SK-N-MC (cell line): Measurements from ENCODE around the gene PLEKHG4B.

Source experiments
- DNase-seq: peaks from one replicate; pipeline ENCODE4 v3.0.0-alpha.2; 2011; ENCODE audit warnings: low read depth, low spot score
- H3K27ac ChIP-seq: fragments of 200-600 bp; sonication (generic); 2 replicates; pipeline ENCODE4 v1.5.1; 2016; ENCODE audit warnings: mixed run types
- H3K36me3 ChIP-seq: fragments of 200-600 bp; sonication (generic); 2 replicates; pipeline ENCODE4 v1.6.1; 2017; ENCODE audit warnings: antibody characterized with exemption, low read length, mixed read lengths; ENCODE audit not compliant: insufficient read depth
- H3K4me3 ChIP-seq: fragments of 200-600 bp; sonication (generic); 2 replicates; pipeline ENCODE4 v1.5.1; 2016
- H3K9ac ChIP-seq: fragments of 200-600 bp; sonication (generic); 2 replicates; pipeline ENCODE4 v1.8.0; 2017; ENCODE audit warnings: mixed run types, mixed read lengths; ENCODE audit not compliant: insufficient read length
- H3K9me3 ChIP-seq: fragments of 200-600 bp; sonication (generic); 2 replicates; pipeline ENCODE4 v1.6.1; 2017; ENCODE audit warnings: low read depth, mild to moderate bottlenecking, antibody characterized with exemption, low read length, moderate library complexity, mixed read lengths
- EZH2 ChIP-seq: fragments of 200-600 bp; sonication (generic); IDR thresholded peaks from one replicate; pipeline ENCODE4 v1.6.1; 2017; ENCODE audit warnings: antibody characterized with exemption
- FOXP2 ChIP-seq: optimal IDR thresholded peaks from 2 replicates; pipeline ENCODE3; 2011; ENCODE audit warnings: mild to moderate bottlenecking, moderate library complexity; ENCODE audit not compliant: insufficient read depth; ENCODE audit errors: extremely low read length, control extremely low read depth
- POLR2AphosphoS5 ChIP-seq: IDR thresholded peaks from 2 replicates; pipeline ENCODE4 v1.6.1; 2012; ENCODE audit warnings: mild to moderate bottlenecking, low read depth, low read length, borderline replicate concordance

Gene PLEKHG4B

GRCh38 chr5:186091-187041 lies 94.4 kb downstream of the PLEKHG4B start:
- Histone ChIP-seq H3K9me3 (no peaks in the 10 kb centered on the region), H3K36me3 (no peaks in the 10 kb centered on the region), H3K4me3 (no peak overlapping the region), H3K9ac (no peak overlapping the region), H3K27ac (no peak overlapping the region)
- no peak for DNase-seq
- TF ChIP-seq EZH2 (no peak), FOXP2 (no peak), POLR2AphosphoS5 (no peak)

GRCh38 chr5:187042-187431 lies 95.1 kb downstream of the PLEKHG4B start:
- H3K9me3 ChIP-seq = no peaks in the 10 kb centered on the region
- no peak for DNase-seq
- no peak overlapping the region for H3K4me3 ChIP-seq
- TF ChIP-seq POLR2AphosphoS5 (no peak), FOXP2 (no peak), EZH2 (no peak)
- H3K36me3 ChIP-seq = no peaks in the 10 kb centered on the region
- H3K9ac ChIP-seq = no peak overlapping the region
- no peak overlapping the region for H3K27ac ChIP-seq

- TF ChIP-seq POLR2AphosphoS5 = no peak
- no peak for TF ChIP-seq EZH2
- no peak for TF ChIP-seq FOXP2
- Histone ChIP-seq H3K27ac (no peak overlapping the region), H3K9ac (no peak overlapping the region), H3K9me3 (no peaks in the 10 kb centered on the region), H3K4me3 (no peak overlapping the region; the same call in 1 of the 2 replicates), H3K36me3 (no peaks in the 10 kb centered on the region)
- DNase-seq = no peak
Observed at GRCh38 chr5:187617-188451, 95.9 kb downstream of the PLEKHG4B start.

- Histone ChIP-seq H3K4me3 (peak overlapping the region; percentile 7; the same call in 1 of the 2 replicates), H3K27ac (no peak overlapping the region), H3K9ac (no peak overlapping the region), H3K36me3 (no peaks in the 10 kb centered on the region), H3K9me3 (no peaks in the 10 kb centered on the region)
- no peak for TF ChIP-seq EZH2
- TF ChIP-seq POLR2AphosphoS5 = no peak
- TF ChIP-seq FOXP2 = no peak
- peak; percentile 26 for DNase-seq
Observed at GRCh38 chr5:188488-189481, 96.8 kb downstream of the PLEKHG4B start.

- H3K4me3 ChIP-seq = no peak overlapping the region
- H3K36me3 ChIP-seq = no peaks in the 10 kb centered on the region
- H3K9ac ChIP-seq = no peak overlapping the region
- no peaks in the 10 kb centered on the region for H3K9me3 ChIP-seq
- TF ChIP-seq FOXP2 (no peak), POLR2AphosphoS5 (no peak), EZH2 (no peak)
- no peak for DNase-seq
- H3K27ac ChIP-seq = no peak overlapping the region
Observed at GRCh38 chr5:189486-189885, 97.5 kb downstream of the PLEKHG4B start.

DNA sequence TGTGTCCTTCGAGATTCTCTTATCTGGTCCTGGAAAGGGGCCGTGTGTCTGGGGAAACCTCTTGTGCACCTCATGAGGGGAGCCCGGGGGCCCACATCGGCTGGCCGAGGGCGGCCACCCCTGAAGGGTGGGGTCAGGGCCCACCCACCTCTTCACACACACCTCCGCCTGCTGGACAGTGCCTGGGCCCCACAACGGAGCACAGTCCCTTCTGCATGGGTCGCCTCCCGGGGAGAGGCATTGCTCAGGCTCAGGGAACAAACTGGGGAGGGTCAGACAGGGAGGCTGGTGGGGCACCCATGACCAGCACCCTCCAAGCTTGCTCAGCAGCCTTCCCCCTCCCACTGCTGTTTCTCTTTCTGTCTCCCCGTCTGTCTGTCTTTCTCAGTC lies 98.0 kb downstream of the PLEKHG4B start:
- Histone ChIP-seq H3K9me3 (no peaks in the 10 kb centered on the region), H3K9ac (no peak overlapping the region), H3K27ac (no peak overlapping the region), H3K36me3 (no peaks in the 10 kb centered on the region), H3K4me3 (no peak overlapping the region)
- TF ChIP-seq EZH2 (no peak), POLR2AphosphoS5 (no peak), FOXP2 (no peak)
- DNase-seq = no peak

- no peak overlapping the region for H3K27ac ChIP-seq
- no peaks in the 10 kb centered on the region for H3K9me3 ChIP-seq
- no peak for DNase-seq
- no peak for TF ChIP-seq POLR2AphosphoS5
- H3K36me3 ChIP-seq = no peaks in the 10 kb centered on the region
- H3K9ac ChIP-seq = no peak overlapping the region
- H3K4me3 ChIP-seq = no peak overlapping the region
Observed at GRCh38 chr5:190366-191035, 98.5 kb downstream of the PLEKHG4B start.
